IPS-18a (cell line): ENCODE results near the gene ASB2.
A peak's percentile ranks its signal among the peaks of the same experiment; 100 is the strongest.

Experiments
- H3K27ac ChIP-seq: one replicate; pipeline ENCODE4 v1.5.1; 2013; ENCODE audit warnings: low read length
- H3K27me3 ChIP-seq: one replicate; pipeline ENCODE4 v1.6.1; 2013; ENCODE audit warnings: mild to moderate bottlenecking, low read length; ENCODE audit not compliant: control insufficient read depth, insufficient read depth
- H3K36me3 ChIP-seq: one replicate; pipeline ENCODE4 v1.6.1; 2013; ENCODE audit warnings: low read depth, low read length; ENCODE audit not compliant: control insufficient read depth
- H3K4me1 ChIP-seq: one replicate; pipeline ENCODE4 v1.6.1; 2013; ENCODE audit warnings: low read depth, low read length; ENCODE audit not compliant: control insufficient read depth
- H3K4me3 ChIP-seq: one replicate; pipeline ENCODE4 v1.5.1; 2013; ENCODE audit warnings: low read length
- H3K9ac ChIP-seq: one replicate; pipeline ENCODE4 v1.6.1; 2013; ENCODE audit warnings: mild to moderate bottlenecking, low read length, moderate library complexity
- H3K9me3 ChIP-seq: one replicate; pipeline ENCODE4 v1.6.1; 2013; ENCODE audit warnings: low read depth, low read length; ENCODE audit not compliant: control insufficient read depth

The ASB2 gene

GRCh38 chr14:93939304-93940229 is 36.8 kb downstream of the ASB2 start:
- H3K27ac ChIP-seq: no peak overlapping the region
- H3K9ac ChIP-seq: no peak overlapping the region
- H3K4me3 ChIP-seq: peak overlapping the region; percentile 36

GRCh38 chr14:93938751-93939303 is 37.5 kb downstream of the ASB2 start:
- Histone ChIP-seq H3K36me3 (no peaks in the 10 kb centered on the region), H3K9ac (no peak overlapping the region), H3K27ac (no peak overlapping the region), H3K27me3 (peaks cover 16% of the 10 kb centered on the region), H3K4me1 (peaks cover 10% of the 10 kb centered on the region), H3K9me3 (no peaks in the 10 kb centered on the region), H3K4me3 (peak overlapping the region; percentile 36)

More at GRCh38 chr14:93939304-93940229, 36.8 kb downstream of the ASB2 start:
- Histone ChIP-seq H3K36me3 (no peaks in the 10 kb centered on the region), H3K4me1 (peaks cover 10% of the 10 kb centered on the region), H3K9me3 (no peaks in the 10 kb centered on the region), H3K27me3 (peaks cover 16% of the 10 kb centered on the region)

DNA sequence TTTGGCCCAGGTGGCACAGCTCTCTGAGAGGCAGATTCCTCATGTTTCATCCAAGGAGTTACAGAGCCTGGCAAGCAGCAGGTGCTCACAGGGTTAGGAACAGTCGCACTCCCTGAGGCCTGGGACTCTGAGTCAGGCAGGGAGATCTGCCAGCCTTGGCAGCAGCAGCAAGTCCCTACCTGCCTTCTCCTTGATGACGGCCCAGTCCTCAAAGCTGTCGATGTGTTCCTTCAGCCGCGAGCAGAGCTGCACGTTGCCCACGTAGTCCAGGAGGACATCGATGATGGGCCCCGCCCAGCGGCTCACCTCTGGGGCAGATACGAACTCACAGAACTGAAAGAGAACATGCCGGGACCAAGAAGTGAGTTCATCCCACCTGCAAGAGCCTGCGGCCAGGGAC is 38.9 kb downstream of the ASB2 start:
- no peaks in the 10 kb centered on the region for H3K36me3 ChIP-seq
- no peak overlapping the region for H3K9ac ChIP-seq
- no peak overlapping the region for H3K27ac ChIP-seq
- no peaks in the 10 kb centered on the region for H3K9me3 ChIP-seq
- H3K27me3 ChIP-seq: peaks cover 16% of the 10 kb centered on the region
- peaks cover 10% of the 10 kb centered on the region for H3K4me1 ChIP-seq
- H3K4me3 ChIP-seq: no peak overlapping the region

GRCh38 chr14:93936926-93937325 is 39.4 kb downstream of the ASB2 start:
- H3K4me1 ChIP-seq: peaks cover 5% of the 10 kb centered on the region
- H3K9me3 ChIP-seq: no peaks in the 10 kb centered on the region
- no peak overlapping the region for H3K4me3 ChIP-seq
- H3K9ac ChIP-seq: no peak overlapping the region
- peaks cover 16% of the 10 kb centered on the region for H3K27me3 ChIP-seq
- no peaks in the 10 kb centered on the region for H3K36me3 ChIP-seq
- no peak overlapping the region for H3K27ac ChIP-seq

DNA sequence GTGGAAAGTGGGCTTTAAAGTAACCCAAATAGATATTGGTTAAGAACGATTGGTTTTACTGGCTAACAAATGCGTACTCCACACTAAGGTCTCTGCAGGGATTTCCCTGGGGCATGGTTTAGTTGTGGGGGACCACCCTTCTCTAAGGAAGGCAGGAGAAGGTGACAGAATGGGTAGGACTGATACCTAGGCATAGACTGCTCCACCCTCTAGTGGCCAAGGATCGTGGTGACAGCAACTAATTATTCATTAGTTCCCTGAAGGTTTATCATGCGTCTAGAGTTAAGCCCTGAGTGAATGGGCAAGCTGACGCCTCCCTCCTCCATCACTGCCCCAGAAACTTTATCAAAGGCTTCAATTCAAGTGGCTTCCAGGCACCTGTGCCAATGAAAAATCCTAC is 40.1 kb downstream of the ASB2 start:
- Histone ChIP-seq H3K4me1 (no peaks in the 10 kb centered on the region), H3K27ac (no peak overlapping the region), H3K36me3 (no peaks in the 10 kb centered on the region), H3K27me3 (peaks cover 16% of the 10 kb centered on the region), H3K9ac (no peak overlapping the region), H3K9me3 (no peaks in the 10 kb centered on the region), H3K4me3 (no peak overlapping the region)

DNA sequence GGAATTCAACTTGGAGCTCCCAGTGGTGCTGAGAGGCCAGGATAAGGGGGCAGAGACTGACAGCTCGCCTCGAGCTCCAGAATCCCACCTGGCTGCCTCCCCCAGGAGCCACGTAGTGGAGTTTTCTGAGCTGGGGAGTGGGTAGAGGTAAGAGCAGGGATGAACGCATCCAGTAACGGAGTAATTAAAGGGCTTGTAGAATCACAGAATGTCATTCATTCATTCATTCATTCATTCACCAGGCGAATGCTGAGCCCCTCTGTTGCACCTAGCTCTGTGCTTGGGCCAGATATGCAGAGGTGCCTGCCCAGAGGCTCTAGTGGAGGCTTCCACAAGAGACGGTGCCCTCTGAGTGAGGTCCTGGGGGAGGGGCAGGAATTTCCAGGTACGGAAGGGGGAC is 41.2 kb downstream of the ASB2 start:
- peaks cover 16% of the 10 kb centered on the region for H3K27me3 ChIP-seq
- no peaks in the 10 kb centered on the region for H3K36me3 ChIP-seq
- no peak overlapping the region for H3K4me3 ChIP-seq

DNA sequence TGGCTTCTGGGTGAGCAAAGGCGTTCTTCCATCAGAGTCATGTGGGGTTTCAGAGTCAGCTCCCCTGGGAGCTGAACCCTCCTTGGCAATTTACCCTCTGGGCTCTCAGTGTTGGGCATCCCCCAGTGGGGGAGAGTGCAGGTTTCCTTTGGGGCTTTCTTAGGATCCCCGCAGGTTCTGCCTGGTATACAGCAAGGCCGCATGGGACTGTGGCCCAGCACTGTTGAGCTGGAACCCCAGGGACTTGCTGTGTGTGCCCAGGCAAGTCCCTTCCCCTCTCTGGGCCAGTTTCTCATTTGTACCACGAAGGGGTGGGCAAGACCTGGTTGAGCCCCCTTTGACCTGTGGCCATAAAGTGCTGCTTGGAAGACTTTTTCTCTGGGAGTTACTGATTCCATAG is 43.7 kb downstream of the ASB2 start:
- H3K27ac ChIP-seq: no peak overlapping the region
- no peak overlapping the region for H3K9ac ChIP-seq
- H3K36me3 ChIP-seq: no peaks in the 10 kb centered on the region
- H3K4me1 ChIP-seq: no peaks in the 10 kb centered on the region
- H3K4me3 ChIP-seq: no peak overlapping the region
- H3K9me3 ChIP-seq: no peaks in the 10 kb centered on the region
- no peaks in the 10 kb centered on the region for H3K27me3 ChIP-seq

More for the DNA sequence above, 41.2 kb downstream of the ASB2 start:
- Histone ChIP-seq H3K27ac (no peak overlapping the region), H3K4me1 (no peaks in the 10 kb centered on the region), H3K9ac (no peak overlapping the region), H3K9me3 (no peaks in the 10 kb centered on the region)

DNA sequence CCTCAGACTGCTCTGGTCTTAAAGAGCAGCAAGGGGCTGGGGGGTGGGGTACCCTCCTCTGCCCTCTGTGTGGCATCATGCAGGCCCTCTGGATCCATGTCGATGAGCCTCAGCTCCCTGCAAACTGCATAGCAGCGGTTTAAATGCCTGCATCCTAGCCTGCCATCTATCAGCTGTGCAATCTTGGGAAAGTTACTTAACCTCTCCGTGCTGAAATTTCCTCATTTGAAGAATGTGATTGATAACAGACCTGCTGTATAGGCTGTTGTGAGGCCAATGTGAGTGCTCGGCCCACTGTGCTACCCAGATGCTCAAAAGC is 45.4 kb downstream of the ASB2 start:
- Histone ChIP-seq H3K4me3 (no peak overlapping the region), H3K27ac (no peak overlapping the region), H3K9ac (no peak overlapping the region), H3K27me3 (no peaks in the 10 kb centered on the region), H3K4me1 (no peaks in the 10 kb centered on the region), H3K36me3 (no peaks in the 10 kb centered on the region), H3K9me3 (no peaks in the 10 kb centered on the region)

- H3K9me3 ChIP-seq: no peaks in the 10 kb centered on the region
- H3K4me3 ChIP-seq: no peak overlapping the region
- no peaks in the 10 kb centered on the region for H3K36me3 ChIP-seq
- no peak overlapping the region for H3K9ac ChIP-seq
- no peaks in the 10 kb centered on the region for H3K4me1 ChIP-seq
- no peak overlapping the region for H3K27ac ChIP-seq
- H3K27me3 ChIP-seq: no peaks in the 10 kb centered on the region
Measured at GRCh38 chr14:93930296-93930988, 45.9 kb downstream of the ASB2 start.

- H3K27me3 ChIP-seq: no peaks in the 10 kb centered on the region
- H3K9me3 ChIP-seq: no peaks in the 10 kb centered on the region
- no peak overlapping the region for H3K27ac ChIP-seq
- no peak overlapping the region for H3K9ac ChIP-seq
- no peak overlapping the region for H3K4me3 ChIP-seq
- H3K36me3 ChIP-seq: no peaks in the 10 kb centered on the region
- no peaks in the 10 kb centered on the region for H3K4me1 ChIP-seq
Measured at GRCh38 chr14:93929657-93930056, 46.7 kb downstream of the ASB2 start.

- H3K9ac ChIP-seq: no peak overlapping the region
- H3K27me3 ChIP-seq: no peaks in the 10 kb centered on the region
- no peaks in the 10 kb centered on the region for H3K36me3 ChIP-seq
- H3K27ac ChIP-seq: no peak overlapping the region
- no peaks in the 10 kb centered on the region for H3K9me3 ChIP-seq
- H3K4me1 ChIP-seq: no peaks in the 10 kb centered on the region
- no peak overlapping the region for H3K4me3 ChIP-seq
Measured at GRCh38 chr14:93929048-93929535, 47.3 kb downstream of the ASB2 start.
